HTERT RPE-1 (cell line): Measurements from ENCODE around the gene C4orf50.

Experiments
- in situ Hi-C: fragments of 300-500 bp; cut with MboI; formaldehyde crosslinking; loops from 4 replicates; pipeline ENCODE4 v1.14.3; 2020; ENCODE audit warnings: low sequenced_read_pairs

The C4orf50 gene

DNA sequence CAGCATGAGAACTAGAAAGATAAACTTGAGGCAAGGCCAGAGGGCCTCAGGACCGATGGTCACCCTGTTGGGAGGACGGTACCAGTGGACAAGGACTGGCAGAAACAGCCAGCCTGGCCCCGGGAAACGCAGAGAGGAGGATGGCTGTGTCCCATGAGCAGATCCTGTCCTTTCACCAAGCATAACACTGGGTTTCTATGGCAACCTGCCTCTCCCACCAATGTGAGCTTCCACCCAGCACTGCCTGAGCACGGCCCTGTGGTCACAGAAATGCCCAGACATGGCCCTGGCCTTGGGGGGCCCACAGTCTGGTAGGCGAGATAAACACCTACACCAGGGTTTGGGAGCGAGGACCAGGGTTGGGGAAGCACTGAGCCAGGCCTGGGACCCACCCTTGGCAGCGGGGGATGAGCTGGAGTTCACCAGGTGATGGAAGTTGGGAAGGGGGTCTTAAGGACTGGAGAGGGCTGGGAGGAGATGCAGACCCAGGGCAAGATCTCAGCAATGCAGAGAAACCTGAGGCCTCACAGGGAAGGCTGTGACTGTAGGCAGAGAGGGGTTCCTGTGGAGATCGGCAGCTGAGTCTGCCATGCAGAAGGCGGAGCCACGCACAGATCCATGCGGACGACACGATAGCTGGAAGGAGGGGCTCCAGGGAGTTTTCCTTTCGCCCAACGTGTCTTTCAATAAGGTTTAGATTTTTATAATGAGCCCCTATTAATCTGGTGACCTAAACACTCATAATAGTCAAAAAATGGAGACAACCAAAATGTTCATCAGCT is 92.6 kb downstream of the C4orf50 start:
- in situ Hi-C loops = no loop called here

DNA sequence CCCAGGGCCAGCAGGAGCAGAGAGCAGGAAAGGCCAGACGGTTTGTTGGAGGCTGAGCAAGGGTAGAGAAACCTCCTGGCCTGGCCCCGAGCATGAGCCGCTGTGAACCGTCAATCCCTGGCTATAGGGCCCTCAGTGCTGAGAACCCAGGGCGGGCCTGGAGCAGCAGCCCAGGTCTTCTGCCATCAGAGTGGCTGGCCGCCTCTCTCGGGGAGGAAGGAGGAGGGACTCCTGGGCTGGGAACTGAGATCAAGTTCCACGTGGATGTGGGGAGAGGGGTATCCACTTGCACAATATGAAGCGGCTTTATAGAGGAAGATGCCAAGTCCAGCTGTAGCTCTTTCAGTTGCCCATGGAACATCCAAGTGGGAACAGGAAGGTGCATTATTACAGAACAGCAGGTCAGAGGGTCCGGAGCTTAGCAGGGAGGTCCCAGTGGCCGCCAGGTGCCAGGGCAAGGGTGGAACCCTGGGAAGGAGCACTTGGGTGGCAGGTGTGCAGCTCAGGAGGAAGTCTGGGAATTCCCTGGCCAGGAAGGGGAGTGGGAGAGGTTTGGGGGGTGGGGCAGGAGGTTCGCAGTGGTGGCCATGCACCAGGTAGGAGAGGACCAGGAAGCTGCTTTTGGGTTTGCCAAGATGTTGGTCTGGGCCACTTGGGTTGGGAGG is 93.6 kb downstream of the C4orf50 start:
- in situ Hi-C loops = no loop called here

- in situ Hi-C loops = no loop called here
Measured at GRCh38 chr4:5923376-5923775, 94.9 kb downstream of the C4orf50 start.

DNA sequence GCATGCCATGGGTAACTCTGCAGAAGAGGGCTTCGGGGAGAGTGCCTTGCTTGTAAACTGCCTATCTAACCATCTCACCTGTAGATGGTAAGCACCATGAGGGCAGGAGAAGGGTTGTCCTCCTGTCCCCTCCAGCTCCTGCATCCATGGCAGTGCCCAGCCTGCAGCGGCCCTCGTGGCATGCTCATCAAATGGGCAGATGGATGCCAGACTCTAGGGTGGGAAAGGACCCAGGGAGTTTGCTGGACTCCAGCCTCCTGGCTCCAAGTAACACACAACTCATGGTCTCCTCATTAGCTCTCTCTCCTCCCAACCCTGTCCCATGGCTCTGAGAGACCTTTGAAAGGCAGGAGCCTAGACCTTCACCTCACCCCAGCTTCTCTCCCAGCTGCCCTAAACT is 95.7 kb downstream of the C4orf50 start:
- in situ Hi-C loops = no loop called here

DNA sequence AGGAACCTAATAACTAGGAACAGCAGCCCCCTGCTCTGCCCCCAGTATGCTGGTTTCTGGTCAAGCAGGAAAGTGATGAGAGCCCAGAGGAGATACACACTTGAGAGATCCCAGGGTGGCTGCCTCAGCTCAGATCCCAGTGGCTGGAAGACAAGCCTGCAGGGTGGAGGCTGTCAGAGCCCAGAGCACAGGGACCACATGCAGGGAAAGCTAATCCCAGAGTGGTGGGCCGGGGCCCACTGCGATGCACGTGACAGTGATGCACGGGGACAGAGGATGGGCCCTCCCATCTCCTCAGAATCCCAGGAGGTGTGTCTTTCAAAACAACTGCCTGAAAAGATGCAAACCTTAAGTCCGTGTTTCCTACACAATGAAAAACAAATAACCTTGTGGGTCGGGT is 96.2 kb downstream of the C4orf50 start:
- in situ Hi-C loops = no loop called here

GRCh38 chr4:5921101-5921980 is 96.9 kb downstream of the C4orf50 start:
- in situ Hi-C loops = no loop called here

- in situ Hi-C loops = no loop called here
Measured at GRCh38 chr4:5919571-5919970, 98.7 kb downstream of the C4orf50 start.

DNA sequence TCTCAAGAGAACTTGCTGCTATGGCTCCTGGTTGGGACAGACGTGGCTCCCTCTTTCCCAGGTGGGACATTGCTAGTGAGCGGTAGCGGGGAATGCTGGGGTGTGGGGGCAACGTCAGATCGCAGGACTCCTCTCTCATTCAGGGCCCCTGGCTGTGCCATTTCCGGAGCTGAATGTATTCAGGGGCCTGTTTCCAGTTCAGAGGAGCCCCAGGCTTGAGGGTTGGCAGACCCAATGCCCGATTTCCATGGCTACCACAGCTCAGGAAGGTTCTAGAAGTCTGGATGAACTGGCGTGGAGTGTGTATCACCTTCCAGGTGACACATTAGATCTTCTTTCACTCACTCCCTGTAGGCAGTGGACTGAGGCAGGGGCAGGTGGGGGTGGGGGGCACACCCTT is 99.2 kb downstream of the C4orf50 start:
- in situ Hi-C loops = no loop called here

DNA sequence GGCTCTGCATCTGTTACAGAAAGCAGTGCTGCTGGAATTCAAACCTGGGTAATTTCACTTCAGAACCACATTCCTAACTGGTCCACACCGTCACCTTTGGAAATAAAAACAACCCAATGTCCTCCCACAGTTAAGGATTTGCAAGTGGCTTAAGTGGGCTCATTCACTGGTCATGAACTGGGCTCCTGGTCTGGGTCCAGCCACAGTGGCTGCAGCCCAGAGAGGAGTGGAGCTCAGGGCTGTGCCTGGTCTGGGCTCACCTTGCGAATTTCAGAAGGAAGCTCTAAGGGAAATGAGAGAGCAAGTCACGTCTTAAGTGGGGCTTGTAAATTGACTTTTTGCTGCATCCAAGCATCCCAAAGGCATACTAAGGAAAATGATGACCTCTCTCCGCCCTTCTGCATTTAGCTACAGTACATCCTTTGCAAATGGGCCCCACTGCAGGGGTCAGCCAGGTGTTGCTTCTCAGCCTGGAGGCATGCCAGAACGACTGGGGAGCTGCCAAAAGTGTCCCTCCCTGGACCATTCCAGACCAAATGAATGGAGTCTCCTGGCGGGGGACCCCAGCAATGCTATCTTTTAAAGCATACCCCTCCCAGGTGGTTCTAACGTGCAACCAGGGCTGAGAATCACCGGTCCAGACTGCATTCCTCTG is 99.8 kb downstream of the C4orf50 start:
- in situ Hi-C loops = no loop called here

- in situ Hi-C loops = no loop called here
Measured at GRCh38 chr4:5917672-5918071, 100.6 kb downstream of the C4orf50 start.

GRCh38 chr4:5916229-5916628 is 102.0 kb downstream of the C4orf50 start:
- in situ Hi-C loops = no loop called here

DNA sequence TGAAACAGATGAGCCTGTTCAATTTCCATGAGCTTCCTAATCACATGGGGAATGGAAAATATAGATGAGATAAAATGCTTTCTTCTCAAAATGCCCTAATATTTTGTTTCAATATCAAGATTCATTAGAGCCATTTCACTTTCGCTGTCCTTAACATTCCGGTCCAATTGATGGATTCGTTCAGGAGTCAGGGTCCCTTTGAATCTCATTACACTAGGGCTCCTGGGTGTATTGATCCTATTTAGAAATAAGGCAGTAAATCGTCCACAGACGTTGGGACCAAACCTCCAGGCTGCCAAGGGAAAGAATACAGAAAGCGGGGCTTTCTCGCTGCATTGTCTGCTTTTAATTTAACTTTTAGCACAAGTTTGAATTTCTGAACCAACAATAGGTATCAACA is 104.8 kb downstream of the C4orf50 start:
- in situ Hi-C loops = no loop called here

DNA sequence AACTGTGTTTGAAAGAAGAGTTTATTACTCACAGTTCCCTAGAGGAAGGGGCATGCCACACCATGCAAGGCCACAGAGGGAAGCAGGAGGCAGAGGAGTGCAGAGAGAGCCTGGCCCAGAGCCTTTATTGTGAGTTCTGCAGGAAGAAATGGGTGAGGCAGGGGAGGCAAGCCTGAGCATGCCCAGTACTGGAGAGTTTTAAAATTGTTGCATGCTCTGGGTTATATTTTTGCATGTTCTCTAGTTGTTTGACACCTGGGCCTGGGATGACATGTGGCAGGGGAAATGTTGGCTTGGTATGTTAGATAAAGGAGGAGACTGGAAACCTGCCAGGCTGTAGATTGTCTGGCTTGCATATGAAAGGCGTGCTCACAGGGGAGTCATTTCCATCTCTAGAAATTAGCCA is 105.6 kb downstream of the C4orf50 start:
- in situ Hi-C loops = no loop called here

DNA sequence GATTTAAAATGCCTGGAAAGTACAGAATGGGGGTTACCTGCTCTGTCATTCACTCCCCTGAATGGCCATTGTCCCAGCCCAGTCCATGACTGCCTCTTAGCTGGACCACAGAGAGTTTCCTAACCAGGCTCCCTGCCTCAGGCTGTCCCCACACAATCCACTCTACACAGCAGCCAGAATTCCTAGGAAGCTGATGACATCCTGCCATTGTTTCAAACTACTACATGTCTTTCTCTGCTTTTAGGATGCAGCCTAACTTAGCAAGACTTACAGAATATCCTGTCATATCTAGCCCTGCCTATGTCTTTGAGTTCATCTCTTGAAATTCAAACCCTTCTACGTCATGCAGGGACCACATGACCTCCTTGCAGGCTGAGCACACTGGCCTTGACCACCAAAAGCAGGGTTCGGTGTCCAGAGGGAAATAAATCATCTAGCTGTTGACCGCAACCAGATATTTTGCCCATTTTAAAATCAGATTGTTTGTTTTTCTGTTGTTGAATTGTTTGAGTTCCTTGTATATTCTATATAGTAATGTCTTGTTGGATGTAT is 109.3 kb downstream of the C4orf50 start:
- in situ Hi-C loops = no loop called here

DNA sequence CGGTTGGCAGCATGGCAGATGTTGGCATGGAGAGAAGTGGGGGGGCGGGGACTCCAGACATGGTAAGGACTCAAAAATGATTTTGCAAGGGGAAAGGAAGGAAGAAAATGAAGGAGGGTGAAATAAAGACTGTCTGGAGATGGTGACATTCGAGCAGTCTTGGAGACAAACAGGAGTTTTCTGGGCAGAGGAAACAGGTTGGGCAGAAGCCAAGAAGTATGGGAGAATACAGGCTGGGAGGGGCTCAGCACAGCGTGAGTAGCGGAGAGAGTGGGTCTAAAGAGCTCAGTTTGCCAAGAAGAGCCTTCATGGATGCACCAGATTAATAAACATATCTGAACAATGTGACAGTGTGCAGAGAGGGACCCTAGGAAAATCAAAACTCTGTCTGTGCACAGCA is 112.0 kb downstream of the C4orf50 start:
- in situ Hi-C loops = no loop called here

DNA sequence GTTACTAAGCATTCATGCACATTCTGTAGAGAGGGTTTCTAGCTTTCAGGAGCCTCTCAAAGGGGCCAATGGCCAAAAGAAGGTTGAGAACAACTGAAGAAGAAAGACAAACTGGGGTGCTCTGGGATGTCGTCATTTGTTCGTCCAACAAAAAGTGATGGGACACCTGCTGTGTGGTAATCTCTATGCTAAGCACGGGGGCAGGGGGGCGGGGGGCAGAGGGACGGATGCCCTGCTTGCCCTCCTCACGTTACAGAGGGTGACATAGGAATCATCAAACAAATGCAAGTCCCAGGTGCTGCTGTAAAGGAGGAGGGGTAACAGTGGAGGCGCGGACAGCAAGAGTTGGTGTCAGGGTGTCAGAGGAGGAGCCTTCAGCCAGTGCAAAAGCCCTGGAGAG is 112.5 kb downstream of the C4orf50 start:
- in situ Hi-C loops = no loop called here

DNA sequence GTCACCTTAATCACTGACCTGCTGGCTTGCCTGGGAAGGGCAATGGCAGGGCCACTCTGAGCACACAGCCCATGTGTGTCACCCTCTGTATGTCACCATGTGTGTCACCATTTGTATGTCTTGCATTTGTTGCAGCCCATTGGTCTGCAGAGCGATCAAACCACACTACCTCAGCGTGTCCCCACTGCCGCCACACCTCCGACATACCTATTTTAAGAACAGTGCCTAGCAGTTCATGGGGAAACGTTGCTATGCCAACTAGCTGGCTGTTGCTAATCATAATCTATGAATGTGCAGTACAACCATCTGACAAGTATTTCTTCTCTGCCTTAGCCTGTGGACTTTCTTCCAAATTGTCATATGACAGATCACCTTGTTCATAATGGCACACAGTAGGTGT is 117.4 kb downstream of the C4orf50 start:
- in situ Hi-C loops = no loop called here

- in situ Hi-C loops = no loop called here
Measured at GRCh38 chr4:5899881-5900280, 118.3 kb downstream of the C4orf50 start.

DNA sequence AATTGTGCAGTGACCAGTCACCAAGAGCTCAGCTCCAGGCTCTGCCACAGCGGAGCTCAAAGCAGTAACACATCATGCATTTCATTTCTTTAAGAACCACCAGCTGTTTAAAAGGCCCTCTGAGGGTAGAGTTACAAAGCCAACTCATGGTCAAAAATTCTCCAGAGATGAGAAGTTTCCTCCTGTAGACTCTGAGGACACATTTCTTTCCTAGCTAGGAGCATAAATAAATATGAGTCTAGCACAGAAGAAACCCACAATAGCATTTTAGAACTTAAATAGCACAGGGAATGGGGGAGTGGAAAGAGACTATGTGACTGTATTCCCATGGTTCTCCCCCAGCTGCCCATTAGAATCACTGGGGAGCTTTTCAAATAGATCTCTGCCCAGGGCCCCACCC is 118.8 kb downstream of the C4orf50 start:
- in situ Hi-C loops = no loop called here

DNA sequence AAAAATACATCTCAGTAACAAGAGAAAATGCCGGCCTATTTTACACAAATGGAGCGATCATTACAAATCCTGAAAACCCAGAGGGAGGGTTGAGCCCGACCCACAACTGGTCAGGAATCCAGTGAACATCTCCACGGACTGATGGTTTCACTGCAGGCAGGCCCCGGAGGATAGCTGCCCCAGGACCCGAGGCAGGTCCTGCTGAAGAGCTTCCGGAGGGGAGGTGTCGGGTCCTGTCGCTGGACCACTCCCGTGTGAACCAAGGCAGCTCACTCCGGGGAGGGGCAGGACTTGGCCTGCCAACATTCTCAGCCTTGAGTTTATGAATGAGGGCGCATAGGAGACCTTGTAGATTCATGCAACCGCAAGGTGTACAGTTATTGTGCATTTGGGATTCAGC is 120.6 kb downstream of the C4orf50 start:
- in situ Hi-C loops = no loop called here

DNA sequence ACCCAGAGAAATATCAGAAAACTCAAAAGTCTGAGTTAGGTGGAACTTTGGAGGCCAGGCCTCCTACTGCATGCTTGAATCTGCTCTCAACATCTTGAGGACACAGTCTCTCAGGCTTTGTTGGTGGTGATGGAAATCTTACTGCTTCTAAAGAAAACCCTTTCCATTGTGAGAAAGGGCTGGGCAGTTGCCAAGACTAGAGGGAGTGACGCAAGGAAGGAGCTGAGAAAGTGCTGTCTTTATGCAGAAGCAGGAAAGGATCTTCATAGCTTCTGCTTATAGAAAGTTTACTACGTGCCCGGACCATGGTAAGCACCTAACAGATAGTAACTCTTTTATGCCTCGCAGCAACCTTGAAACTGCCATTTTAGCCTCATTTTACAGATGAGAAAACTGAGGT is 122.9 kb downstream of the C4orf50 start:
- in situ Hi-C loops = no loop called here
